ENCODE data around the gene FLYWCH2.

FLYWCH2 gene

GRCh38 chr16:2912330-2913199, 29.6 kb downstream of the FLYWCH2 start:
- no peak for TF ChIP-seq MYC (IDR thresholded peaks at IDR 0.05; ENCODE audit: low read depth, low read length)
- TF ChIP-seq MAX (IDR thresholded peaks at IDR 0.05; ENCODE audit: low read depth, low read length), result no peak
- TF ChIP-seq CTCF (IDR thresholded peaks at IDR 0.05; ENCODE audit: low read depth, low read length), result no peak
- TF ChIP-seq POLR2A (IDR thresholded peaks at IDR 0.05; ENCODE audit: extremely low read depth, insufficient read length), result no peak
- DNase-seq (ENCODE audit: low read depth), result peak; percentile 37
- H3K4me3 ChIP-seq (ENCODE audit: low read depth, low read length), result peak overlapping the region; percentile 71

- no peak for DNase-seq (ENCODE audit: low read depth)
- no peak overlapping the region for H3K4me3 ChIP-seq (ENCODE audit: low read depth, low read length)
- no peak for TF ChIP-seq POLR2A (IDR thresholded peaks at IDR 0.05; ENCODE audit: extremely low read depth, insufficient read length)
- TF ChIP-seq MYC (IDR thresholded peaks at IDR 0.05; ENCODE audit: low read depth, low read length), result no peak
- no peak for TF ChIP-seq MAX (IDR thresholded peaks at IDR 0.05; ENCODE audit: low read depth, low read length)
Observed at GRCh38 chr16:2913603-2914002, 30.6 kb downstream of the FLYWCH2 start.

GRCh38 chr16:2914233-2914632, 31.2 kb downstream of the FLYWCH2 start:
- TF ChIP-seq CTCF (IDR thresholded peaks at IDR 0.05; ENCODE audit: low read depth, low read length) (no peak), MYC (IDR thresholded peaks at IDR 0.05; ENCODE audit: low read depth, low read length) (no peak), POLR2A (IDR thresholded peaks at IDR 0.05; ENCODE audit: extremely low read depth, insufficient read length) (no peak), MAX (IDR thresholded peaks at IDR 0.05; ENCODE audit: low read depth, low read length) (no peak)
- DNase-seq (ENCODE audit: low read depth), result no peak
- no peak overlapping the region for H3K4me3 ChIP-seq (ENCODE audit: low read depth, low read length)

- H3K4me3 ChIP-seq (ENCODE audit: low read depth, low read length), result no peak overlapping the region
- no peak for DNase-seq (ENCODE audit: low read depth)
- TF ChIP-seq POLR2A (IDR thresholded peaks at IDR 0.05; ENCODE audit: extremely low read depth, insufficient read length) (no peak), CTCF (IDR thresholded peaks at IDR 0.05; ENCODE audit: low read depth, low read length) (no peak), MAX (IDR thresholded peaks at IDR 0.05; ENCODE audit: low read depth, low read length) (no peak), MYC (IDR thresholded peaks at IDR 0.05; ENCODE audit: low read depth, low read length) (no peak)
Observed at GRCh38 chr16:2915196-2915929, 32.3 kb downstream of the FLYWCH2 start.

GRCh38 chr16:2919511-2920255, 36.7 kb downstream of the FLYWCH2 start:
- peak; percentile 64 for DNase-seq (ENCODE audit: low read depth)
- TF ChIP-seq POLR2A (IDR thresholded peaks at IDR 0.05; ENCODE audit: extremely low read depth, insufficient read length), result no peak
- peak; percentile 12; the same call in 1 of the 2 replicates for TF ChIP-seq MAX (IDR thresholded peaks at IDR 0.05; ENCODE audit: low read depth, low read length)
- TF ChIP-seq CTCF (IDR thresholded peaks at IDR 0.05; ENCODE audit: low read depth, low read length), result peak; percentile 73
- TF ChIP-seq MYC (IDR thresholded peaks at IDR 0.05; ENCODE audit: low read depth, low read length), result no peak
- H3K4me3 ChIP-seq (ENCODE audit: low read depth, low read length), result no peak overlapping the region

Data from NB4 (cell line).